Keratinocyte (primary cell): ENCODE data around the gene ERMARD.

Source experiments
- CTCF ChIP-seq, 3 experiments: IDR thresholded peaks in 1 of 3; conservative IDR thresholded peaks in 1 of 3; optimal IDR thresholded peaks in 1 of 3; 2 replicates in 2 of 3; 3 replicates in 1 of 3; pipeline versions ENCODE3 to v1.5.1; 2011; ENCODE audit warnings: low read length in 3 of 3, mild to moderate bottlenecking in 3 of 3, moderate library complexity in 2 of 3, control low read depth in 1 of 3, inconsistent platforms in 1 of 3; ENCODE audit not compliant: insufficient read depth in 2 of 3; ENCODE audit errors: extremely low read depth in 1 of 3
- EZH2 ChIP-seq: IDR thresholded peaks from one replicate; pipeline ENCODE4 v1.6.1; 2012; ENCODE audit warnings: inconsistent platforms, mild to moderate bottlenecking, low read length, moderate library complexity

GRCh38 chr6:169824021-169824420 is 72.6 kb downstream of the ERMARD start:
- no peak for TF ChIP-seq CTCF (optimal IDR thresholded peaks at IDR 0.05 in 1 of 3, IDR thresholded peaks at IDR 0.05 in 1 of 3, conservative IDR thresholded peaks at IDR 0.05 in 1 of 3; ENCODE audit: extremely low read depth in 1 of 3, insufficient read depth in 2 of 3, low read length in 3 of 3)
- no peak for TF ChIP-seq EZH2
